Fibroblast of lung (primary cell): ENCODE measurements around the gene SLF2.

ENCODE experiments used
- CTCF ChIP-seq, 2 donors: IDR thresholded peaks in 1 of 2; conservative IDR thresholded peaks in 1 of 2; 1 replicate in 1 of 2; 2 replicates in 1 of 2; pipeline ENCODE4 v1.5.1; 2011 to 2012; ENCODE audit warnings: low read length in 2 of 2, control low read depth in 1 of 2, inconsistent platforms in 1 of 2, low read depth in 1 of 2, mild to moderate bottlenecking in 1 of 2
- EZH2 ChIP-seq: IDR thresholded peaks from 2 replicates; pipeline ENCODE4 v1.5.1; 2012; ENCODE audit warnings: low read length, control low read depth, mild to moderate bottlenecking; ENCODE audit errors: missing control alignments

- TF ChIP-seq CTCF (conservative IDR thresholded peaks at IDR 0.05 in 1 of 2, IDR thresholded peaks at IDR 0.05 in 1 of 2; ENCODE audit: low read depth in 1 of 2, low read length in 2 of 2): no peak
- TF ChIP-seq EZH2: no peak
Measured at GRCh38 chr10:100999742-101000126, 87.0 kb downstream of the SLF2 start, which contains the start of gene LZTS2.
